GM18870 (cell line): Measurements from ENCODE around the gene NEDD9.

ENCODE experiments used
- ATAC-seq: cut with Tn5 transposase; IDR thresholded peaks from one replicate; pipeline ENCODE4 v1.9.1; 2021; ENCODE audit warnings: moderate library complexity; ENCODE audit not compliant: unreplicated experiment

Gene NEDD9

GRCh38 chr6:11185204-11185842, 47.1 kb downstream of the NEDD9 start:
- no peak for ATAC-seq

GRCh38 chr6:11183761-11184362, 48.6 kb downstream of the NEDD9 start:
- no peak for ATAC-seq

- no peak for ATAC-seq
These were observed 50.9 kb downstream of the NEDD9 start for GRCh38 chr6:11181478-11182136.

GRCh38 chr6:11179419-11180202, 52.9 kb downstream of the NEDD9 start:
- no peak for ATAC-seq

GRCh38 chr6:11179088-11179418, 53.4 kb downstream of the NEDD9 start:
- no peak for ATAC-seq

GRCh38 chr6:11177271-11177670, 55.2 kb downstream of the NEDD9 start:
- no peak for ATAC-seq

GRCh38 chr6:11174242-11174611, 58.2 kb downstream of the NEDD9 start:
- ATAC-seq: no peak

- no peak for ATAC-seq
These were observed 59.8 kb downstream of the NEDD9 start for GRCh38 chr6:11172501-11173327.

GRCh38 chr6:11171952-11172351, 60.5 kb downstream of the NEDD9 start:
- ATAC-seq: no peak

GRCh38 chr6:11168091-11168635, 64.3 kb downstream of the NEDD9 start:
- ATAC-seq: no peak

GRCh38 chr6:11166948-11167347, 65.5 kb downstream of the NEDD9 start:
- ATAC-seq: no peak

GRCh38 chr6:11164717-11165646, 67.5 kb downstream of the NEDD9 start:
- no peak for ATAC-seq

GRCh38 chr6:11163932-11164331, 68.5 kb downstream of the NEDD9 start:
- ATAC-seq: no peak

GRCh38 chr6:11162262-11162661, 70.2 kb downstream of the NEDD9 start:
- ATAC-seq: no peak

- ATAC-seq: no peak
These were observed 71.2 kb downstream of the NEDD9 start for GRCh38 chr6:11161031-11161956.

- no peak for ATAC-seq
These were observed 72.3 kb downstream of the NEDD9 start for GRCh38 chr6:11160199-11160598.

GRCh38 chr6:11155589-11155988, 76.9 kb downstream of the NEDD9 start:
- ATAC-seq: no peak

- no peak for ATAC-seq
These were observed 79.0 kb downstream of the NEDD9 start for GRCh38 chr6:11153447-11153846.

GRCh38 chr6:11152581-11152980, 79.9 kb downstream of the NEDD9 start:
- no peak for ATAC-seq
